ENCODE data around the gene COBL.
A peak's percentile ranks its signal among the peaks of the same experiment; 100 is the strongest.

Gene COBL

DNA sequence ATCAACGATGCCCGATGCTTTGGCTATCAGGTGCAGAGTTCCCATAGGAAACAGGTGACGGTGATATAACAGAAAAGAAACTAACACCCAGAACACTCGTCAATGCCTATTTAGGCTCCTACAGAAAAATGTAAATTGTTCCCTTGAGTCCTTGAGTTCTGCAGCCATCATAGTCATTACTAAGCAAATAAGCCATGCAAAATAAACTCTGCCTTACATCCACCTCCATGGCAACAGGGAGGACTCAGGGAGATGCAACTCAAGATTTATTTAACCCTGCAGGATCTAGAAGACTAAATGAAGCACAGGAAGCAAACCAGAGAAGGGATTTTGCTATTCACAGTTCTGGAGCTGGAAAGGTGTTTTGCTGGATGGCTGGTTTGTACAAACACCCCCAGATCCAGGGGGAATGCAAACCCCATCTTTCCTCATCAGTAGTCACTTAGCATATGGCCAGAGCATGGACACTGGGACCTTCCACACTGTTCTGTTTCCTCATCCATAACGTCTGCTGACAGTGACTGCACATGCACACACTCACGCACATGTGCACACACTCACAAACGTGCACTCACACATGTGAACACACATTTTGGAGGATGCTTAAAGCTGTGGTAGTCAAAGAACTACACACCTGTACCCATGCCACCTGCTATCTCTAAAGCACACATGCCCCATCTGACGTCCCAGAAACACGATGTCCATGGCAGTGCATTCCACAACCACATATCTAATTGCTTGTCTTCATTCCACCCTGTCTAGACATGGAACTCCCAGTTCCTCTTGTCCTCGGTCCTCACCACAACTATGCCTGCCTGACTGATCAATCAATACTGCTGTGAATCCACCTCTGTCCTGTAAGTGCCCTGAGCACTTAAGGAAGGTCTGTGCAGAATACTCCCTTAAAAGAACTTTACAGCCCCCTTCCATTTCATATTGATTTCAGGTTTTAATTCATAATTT is 178.2 kb downstream of the COBL start:
- peak; percentile 84 for FAIRE-seq

DNA sequence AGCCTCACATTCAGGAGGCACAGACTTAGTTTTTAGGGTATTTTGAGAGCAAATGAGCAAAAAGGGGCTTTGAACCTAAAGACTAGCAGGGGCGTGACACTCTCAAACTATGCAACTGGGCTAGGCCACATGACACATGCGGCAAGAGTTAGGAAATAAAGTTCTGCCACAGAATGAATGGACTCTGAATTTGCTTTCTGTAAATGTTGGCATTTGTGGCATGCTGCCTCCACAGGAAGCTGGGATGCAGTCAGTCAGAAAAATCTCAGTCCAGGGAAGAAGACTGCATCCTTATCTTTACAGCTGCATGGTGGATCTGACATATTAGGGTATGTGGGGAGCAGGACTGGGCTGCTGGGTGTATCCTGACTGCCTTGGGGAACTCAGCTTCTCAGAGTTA is 181.0 kb downstream of the COBL start:
- FAIRE-seq: no peak

DNA sequence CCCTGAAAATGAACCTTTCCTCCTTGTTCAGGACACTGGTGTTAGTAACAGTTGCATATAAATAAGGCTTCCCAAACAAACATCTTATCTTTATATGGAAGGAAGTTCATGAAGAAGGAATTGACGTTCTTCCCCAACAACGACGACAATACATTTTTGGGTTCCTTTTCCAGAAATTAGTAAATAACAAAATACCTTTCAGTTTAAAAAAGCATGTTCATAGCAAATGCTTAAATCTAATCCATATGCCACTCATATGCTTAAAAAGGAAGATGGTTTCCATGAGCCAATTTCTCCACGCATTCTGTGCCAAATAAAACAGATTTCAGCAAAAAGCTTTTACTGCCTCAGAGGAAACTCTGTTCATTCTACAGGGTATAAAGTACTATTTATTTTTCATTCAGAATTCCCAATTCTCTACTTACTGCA is 182.6 kb downstream of the COBL start:
- no peak for FAIRE-seq

DNA sequence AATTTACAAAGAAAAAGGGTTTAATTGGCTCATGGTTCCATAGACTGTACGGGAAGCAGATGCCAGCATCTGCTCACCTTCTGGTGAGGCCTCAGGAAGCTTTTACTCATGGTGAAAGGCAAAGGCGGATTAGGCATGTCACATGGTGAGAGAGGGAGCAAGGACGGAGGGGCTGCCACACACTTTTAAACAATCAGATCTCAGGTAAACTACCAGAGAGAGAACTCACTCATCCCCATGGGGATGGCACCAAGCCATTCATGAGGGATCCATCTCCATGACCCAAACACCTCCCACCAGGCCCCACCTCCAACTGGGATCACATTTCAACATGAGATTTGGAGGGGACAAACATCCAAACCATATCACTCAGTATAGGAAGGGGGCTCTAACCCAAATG is 183.9 kb downstream of the COBL start:
- FAIRE-seq: no peak

DNA sequence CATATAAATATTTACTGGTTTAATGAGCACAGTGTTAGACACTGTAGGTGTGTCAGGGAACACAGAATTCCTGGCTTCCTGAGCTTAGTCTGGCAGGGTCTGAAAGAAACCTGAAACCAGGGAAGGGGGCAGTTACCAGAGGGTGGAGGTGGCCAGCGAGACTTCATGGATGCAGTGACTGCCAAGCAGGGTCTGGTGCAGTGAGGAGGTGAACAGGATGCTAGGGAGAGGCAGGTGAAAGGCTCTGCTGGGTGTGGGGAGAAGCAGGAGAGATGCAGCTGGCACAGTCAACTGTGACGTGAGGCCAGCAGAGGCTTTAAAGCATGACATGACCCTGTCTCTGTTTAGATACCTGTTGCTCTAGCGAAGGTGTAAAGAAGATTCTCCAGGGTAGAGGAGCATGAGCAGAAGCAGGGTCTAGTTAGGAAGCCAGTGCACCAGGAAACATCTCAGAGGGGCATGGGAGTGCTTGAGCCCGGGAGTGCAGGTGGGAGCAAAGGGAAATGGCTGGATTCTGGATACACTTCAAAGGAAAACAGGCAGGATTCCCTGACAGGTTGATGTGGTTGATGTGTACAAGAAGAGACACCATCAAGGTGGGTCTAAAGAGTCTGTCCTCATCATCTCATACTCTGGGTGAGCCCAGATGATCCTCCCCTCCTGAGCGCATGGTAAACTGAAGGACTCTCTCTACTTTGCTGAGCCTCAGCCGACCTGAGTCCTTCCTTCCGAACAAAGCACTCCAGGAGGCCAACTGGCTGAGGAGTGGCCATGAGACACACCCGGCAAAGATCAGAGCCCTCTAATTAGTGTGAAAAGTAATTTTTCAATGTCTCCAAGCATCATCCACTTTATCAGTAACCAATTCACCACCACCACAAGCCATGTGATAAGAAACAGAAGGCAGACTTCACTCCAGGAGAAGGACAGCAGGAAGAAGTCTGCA is 186.8 kb downstream of the COBL start:
- no peak for FAIRE-seq

DNA sequence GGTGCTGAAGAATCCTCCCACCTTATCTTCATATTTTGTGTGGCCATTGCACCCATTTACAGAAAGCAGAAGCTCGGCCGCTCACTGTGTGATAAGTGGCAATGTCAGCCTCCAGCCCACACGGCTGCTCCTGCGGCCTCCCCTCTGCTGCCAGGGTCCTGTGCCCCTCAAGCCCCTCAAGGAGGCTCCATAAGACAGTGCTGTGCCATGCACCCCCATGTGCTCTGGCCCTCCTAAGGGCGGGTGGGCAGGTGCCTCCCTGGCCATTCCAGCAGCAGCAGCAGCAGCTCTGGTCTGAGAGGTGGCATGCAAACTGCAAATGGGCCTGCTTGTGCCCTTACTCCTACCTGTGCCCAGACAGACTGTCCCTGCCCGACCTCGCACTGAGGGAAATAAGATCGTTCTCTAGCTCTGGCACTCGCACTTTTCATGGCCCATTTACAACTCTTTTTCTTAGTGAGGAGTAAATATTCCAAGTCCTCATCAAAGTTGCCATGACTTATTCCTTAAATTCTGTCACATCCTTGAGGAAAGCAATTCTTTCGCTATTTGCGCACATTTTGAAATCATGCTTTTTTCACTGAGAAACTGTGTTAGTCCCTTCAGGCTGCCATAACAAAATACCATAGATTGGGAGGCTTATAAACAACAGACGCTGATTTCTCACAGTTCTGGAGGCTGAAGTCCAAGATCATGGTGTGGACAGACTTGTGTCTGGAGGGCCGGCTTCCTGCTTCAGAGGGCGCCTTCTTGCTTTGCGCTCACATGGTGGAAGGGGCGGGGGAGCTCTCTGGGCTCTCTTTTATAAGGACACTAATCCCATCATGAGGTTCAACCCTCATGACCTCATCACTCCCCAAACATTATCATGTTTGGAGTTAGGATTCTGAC is 187.8 kb downstream of the COBL start:
- FAIRE-seq: no peak

DNA sequence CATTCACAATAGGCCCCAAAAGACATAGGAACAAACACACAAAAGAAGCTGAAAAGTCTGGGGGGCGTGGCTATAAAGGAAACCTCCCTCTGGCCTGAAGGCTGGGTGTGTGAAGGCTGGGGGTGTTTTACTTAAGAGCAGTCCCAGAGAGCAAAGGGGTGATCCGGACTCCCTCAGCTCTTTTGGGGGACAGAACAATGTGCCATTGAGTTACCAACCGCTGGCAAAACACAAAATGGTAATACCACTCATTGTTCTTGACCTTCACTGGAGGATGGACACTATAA is 189.0 kb downstream of the COBL start:
- FAIRE-seq: no peak

DNA sequence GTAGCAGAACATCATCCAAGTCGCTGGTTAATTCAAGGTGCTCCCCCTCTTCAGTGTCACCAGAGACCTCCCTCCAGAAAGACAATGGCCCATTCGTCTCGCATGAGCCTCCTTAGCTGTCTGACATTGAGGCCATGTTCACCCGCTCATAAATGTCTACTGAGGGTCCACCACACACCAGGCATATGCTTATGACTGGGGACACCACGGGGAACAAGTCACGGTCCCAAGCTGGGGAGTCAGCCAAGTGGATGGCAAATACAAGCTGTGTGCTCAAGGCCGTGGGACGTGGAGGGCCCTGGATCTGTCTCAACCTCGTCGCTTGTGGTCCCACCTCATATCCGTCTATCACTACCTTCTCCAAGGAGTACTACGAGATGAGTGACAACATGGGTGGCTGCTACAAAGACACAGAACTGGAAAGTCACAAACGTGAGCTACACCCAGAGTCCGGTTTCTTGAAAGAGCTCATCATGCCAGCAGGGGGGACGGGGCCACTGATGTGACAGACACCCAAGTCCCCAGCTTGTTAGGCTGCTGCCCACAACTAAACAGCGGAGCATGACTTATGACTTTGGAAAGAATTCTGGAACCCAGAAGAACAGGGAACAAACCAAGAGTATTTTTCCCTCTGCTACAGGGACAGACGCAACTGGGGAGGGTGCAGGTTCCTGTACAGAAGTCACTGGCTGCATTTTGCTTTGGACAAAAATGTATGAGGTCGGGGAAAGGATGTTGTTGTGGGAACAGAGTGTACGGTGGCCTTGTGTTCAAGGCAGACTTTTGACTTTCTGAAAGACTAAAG is 189.6 kb downstream of the COBL start:
- no peak for FAIRE-seq

DNA sequence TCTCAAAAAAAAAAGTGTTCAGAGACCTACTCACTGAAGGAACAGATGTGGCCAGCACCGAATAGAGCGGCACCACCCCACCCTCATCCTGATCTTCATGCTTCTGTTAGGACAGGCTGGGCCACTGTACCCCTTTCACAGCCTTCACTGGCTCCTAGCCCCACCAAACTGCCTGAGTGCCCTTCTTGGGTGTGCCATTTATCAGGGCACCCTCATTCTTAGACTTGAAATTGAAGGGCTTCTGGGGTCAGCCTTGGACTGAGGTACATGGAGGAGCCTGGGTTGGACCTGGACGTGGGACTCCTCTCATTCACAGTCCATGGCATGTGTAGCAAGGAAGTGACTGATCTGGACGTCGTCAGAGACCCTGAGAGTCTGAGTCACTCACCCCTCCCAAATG is 190.3 kb downstream of the COBL start:
- no peak for FAIRE-seq

DNA sequence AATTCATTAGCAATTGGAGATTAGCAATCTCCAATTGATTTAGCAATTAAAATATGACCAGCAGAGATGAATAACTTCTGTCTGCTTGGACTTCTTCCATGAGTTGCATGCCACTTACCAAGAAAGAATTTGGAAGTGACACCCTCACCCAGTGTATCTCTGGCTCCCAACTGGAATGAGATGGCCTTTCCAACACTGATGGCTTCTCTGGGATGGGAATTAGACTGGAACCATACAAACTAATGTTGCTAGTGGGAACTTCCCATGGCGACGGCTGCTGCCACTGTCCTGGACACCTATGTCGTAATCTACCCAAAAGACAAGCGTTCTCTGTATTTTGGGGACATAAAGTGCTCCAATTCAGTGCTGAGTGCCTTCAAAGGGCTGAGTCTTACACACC is 192.3 kb downstream of the COBL start:
- no peak for FAIRE-seq

DNA sequence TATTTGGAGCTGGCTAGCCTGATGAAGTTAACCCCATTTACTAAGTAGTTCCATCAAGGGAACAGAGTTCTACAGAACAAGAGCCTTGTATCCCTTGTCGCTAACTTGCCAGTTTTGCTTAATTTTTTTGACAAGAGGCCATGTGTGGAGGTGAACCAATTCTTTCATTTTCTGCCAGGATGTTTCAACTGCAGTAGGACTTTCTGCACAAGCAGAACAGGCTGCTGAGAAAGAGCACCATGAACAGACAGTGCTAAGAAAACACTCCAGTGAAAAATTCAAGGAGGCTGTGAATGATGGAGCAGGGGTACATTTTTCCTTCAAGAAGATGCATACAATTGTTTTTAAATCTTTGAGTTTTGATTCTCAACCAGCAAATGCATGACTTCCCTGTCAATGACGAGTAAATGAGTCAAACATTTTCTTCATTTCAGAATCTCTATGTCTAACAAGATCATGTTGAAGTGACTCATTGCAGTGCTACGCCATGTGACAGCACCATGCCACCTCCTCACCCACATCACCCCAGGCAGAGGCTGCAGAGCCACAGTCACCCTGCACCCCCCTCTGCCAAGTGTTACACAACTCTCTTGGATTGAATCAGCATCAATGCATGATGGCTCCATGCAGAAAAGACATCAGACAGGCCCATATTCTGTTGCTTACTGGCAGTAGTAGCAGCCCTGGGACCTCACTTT is 193.1 kb downstream of the COBL start:
- FAIRE-seq: peak; percentile 43

DNA sequence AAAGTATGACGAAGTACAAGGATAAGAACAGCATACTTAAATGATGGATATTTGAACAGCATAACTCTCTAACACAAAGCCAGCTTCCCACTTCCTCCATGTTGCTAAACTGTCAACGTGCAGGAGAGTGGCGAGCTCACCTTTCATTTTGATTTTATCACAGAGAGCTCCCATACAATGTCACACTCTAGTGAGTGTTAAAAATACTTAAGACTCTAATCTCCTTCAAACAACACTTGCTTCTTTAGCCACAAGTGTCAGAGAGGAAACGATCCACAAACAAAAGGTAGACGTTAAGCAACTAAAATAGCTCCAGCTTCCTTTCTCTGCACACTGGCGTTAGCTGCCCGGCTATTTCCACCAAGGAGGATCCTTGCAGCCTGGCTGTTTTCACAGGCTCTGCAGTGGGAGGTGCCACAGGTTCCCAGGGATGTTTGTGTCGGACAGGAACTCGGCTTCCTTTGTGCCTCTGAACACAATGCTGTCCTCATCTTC is 194.6 kb downstream of the COBL start:
- peak; percentile 70 for FAIRE-seq

DNA sequence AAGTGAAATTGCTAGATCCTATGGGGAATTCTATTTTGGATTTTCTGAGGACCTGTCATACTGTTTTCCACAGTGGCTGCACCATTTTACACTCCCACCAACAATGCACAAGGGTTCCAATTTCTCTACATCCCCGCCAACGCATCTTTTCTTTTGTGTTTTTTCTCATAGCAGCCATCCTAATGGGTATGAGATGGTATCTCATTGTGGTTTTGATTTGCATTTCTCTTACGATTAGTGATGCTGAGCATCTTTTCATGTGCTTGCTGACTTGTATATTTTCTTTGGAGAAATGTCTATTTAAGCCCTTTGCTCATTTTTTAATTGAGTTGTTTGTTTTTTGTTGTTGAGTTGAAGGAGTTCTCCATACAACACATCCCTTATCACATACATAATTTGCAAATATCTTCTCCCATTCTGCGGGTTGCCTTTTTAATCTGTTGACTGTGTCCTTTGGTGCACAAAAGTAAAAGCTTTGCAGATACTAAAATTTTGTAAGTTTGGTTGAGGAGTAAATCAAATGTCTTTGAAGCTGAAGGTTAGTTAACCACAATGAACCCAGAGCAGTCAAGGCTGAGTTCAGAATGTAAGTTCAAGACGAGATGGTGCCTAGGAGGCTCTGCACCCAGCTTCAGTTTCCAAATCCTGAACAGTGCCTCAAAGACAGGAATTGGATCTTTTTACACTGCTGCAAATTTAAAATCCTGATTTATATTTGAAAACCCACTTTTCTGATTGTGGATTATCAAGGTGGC is 195.4 kb downstream of the COBL start:
- no peak for FAIRE-seq

DNA sequence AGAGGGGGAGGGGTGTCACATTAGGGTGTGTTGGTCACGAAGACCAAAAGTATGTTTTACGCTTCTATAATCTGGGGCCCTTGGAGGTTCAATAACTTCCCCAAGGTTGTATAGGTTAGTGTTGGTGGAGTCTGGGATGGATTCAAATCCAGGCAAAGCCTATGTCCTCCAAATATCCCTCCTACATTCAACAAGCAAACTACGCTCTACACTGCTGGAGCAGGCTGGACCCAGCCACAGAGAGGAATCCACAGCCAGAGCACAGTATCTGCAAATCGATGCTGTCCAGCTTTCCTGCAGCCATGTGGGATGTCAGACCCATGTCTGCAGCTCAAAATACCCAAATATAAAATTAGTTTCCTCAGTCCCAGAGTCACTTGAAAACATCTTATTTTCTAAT is 198.0 kb downstream of the COBL start:
- FAIRE-seq: no peak

DNA sequence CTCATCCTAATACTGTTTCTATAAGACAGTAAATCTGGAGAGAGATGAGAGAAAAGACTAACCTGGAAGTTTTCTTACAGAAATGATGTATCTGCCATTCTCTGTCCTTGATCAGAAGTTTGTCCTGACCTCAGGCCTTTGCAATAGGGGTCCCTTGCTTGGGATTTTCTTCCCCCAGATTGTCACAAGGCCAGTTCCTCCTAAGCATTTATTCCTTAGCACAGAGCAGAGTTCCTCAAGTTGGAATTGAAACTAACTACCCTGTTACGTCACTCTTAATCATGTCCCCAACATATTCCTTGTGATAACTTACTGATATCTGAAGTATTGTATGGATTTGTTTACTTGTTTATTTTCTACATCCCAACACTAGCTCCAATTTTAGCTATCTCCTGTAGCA is 202.1 kb downstream of the COBL start:
- no peak for FAIRE-seq

DNA sequence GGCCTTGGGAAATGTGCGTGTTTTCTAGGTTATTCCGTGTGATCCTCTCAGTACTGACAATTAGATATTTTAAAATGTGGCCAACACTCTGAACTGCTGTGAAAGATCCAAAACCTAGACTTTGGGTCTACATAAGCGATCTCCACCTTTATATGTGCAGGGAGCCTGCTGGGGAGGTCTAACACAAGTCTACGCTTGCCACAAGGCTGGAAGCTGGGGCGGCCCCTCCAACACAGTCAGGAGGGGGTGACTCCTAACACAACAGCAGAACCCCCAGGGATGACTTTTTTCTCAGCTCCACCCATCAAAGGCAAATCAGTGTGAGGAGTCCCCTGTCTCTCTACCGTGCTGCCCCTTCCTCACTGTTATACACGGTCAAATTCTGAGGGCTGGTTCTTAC is 202.6 kb downstream of the COBL start:
- no peak for FAIRE-seq

DNA sequence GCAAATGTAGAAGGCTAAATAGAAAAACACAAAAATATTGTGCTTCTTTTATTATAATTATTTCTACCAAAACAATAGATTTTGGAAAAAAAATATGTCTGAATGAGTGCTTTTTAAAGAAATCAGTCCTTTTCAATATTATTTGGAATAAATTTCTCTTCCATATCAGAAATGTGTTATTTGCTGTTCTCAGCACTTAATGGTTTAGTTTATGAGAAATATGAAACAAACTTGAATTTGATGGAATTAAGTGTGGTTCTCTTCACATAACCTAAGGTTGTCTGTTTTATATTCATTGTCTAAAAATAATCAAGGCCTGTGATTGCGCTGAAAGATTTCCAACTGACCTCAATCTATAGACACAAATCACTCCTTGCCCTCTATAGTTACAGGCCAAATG is 203.0 kb downstream of the COBL start:
- no peak for FAIRE-seq

DNA sequence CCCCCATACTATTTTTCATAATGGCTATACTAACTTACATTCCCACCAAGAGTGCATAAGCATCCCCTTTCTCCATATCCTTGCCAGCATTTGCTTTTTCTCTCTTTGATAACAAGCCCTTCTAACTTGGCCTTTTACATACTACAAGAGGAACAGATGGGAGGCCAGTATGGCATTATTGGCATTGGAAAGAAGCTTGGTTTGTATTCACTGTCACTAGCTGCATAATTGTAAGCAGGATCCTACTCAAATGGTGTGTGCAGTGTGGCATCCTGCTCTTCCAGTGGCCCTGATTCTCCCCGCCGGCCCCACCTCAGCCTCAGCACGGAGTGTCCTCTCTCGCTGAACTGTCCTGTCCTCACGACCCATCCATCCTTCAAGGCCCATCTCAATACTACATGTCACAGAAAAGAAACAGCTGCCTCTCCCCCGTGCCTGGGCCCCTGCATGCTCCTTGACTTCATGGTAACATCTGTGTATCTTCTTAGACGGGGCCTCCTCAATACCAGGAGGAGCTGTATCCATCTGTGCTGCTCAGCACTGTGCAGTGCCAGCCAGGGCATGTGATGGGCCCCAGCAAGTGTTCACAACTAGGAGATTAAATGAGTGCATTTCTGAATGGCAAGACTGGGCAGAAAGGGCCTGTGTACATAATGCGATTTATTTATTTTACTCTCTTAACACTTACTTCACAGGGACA is 205.2 kb downstream of the COBL start:
- FAIRE-seq: no peak

DNA sequence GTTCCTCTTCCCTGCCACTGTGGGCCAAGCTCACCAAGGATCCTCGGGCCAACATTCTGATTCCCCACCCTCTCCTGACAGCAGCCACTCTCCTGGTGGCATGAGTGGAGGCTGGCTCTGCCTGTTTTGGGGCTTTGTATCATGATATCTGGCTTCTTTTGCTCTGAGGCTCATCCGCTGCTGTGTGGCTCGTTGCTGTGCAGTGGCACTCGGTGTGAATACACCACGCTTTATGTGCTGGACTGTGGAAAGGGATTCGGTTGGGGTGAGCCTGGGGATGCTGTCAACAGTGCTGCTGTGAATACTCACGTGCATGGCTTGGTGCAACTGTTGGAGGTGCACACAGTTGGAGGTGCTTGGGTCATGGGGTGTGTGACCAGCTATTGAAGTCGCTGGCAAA is 208.5 kb downstream of the COBL start:
- no peak for FAIRE-seq

DNA sequence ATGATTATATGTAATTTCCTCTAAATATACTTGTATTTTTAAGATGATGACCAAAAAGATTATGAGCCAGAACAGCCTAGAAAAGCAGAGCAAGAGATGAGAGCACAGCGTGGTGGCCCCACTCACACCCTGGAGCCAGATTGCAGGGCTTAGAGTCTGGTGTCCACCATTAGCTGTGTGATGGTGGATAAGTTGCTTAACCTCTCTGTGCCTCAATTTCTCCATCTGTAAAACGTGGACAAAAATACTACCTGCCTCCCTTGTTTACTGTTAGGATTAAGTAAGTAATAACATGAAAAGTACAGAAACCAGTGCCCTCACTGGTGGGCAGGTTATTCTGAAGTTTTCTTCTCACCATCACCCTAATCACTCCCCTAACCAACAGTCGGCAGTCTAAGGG is 212.3 kb downstream of the COBL start:
- no peak for FAIRE-seq
